Adipose tissue (tissue), 3 donors: ENCODE measurements around the gene SLC11A1. TPM values are rescaled to one million over a fixed set of nuclear protein-coding genes. Genes with fewer than 3 reads are reported as not detected.

Experiments used
- H3K27ac ChIP-seq: one replicate; pipeline ENCODE4 v1.5.1; 2013; ENCODE audit warnings: low read depth, low read length
- whole genome bisulfite sequencing, 3 donors: extraction: QIAGEN DNeasy Blood & Tissue Kit; methylation state at CpG; one replicate each; pipeline ENCODE4 v1.1.7; 2013; 5-methylcytosine and 5-hydroxymethylcytosine counted together
- polyA plus RNA-seq, 3 donors: library from polyadenylated mRNA; stranded (reverse); fragments of 200-250 nt; gene quantifications; one replicate each; pipeline ENCODE4 v1.2.3, GENCODE V29; 2013
- donor health status: healthy with polysubstance abuse.
- donor health status: Bipolar disorder and iron deficiency.
- donor health status: healthy.

SLC11A1 gene
- 10 to 100 TPM in 1 of 3 donors, 1 to 10 TPM in 2; 5.6 to 59.0 (median 7.0) TPM for polyA plus RNA-seq

DNA sequence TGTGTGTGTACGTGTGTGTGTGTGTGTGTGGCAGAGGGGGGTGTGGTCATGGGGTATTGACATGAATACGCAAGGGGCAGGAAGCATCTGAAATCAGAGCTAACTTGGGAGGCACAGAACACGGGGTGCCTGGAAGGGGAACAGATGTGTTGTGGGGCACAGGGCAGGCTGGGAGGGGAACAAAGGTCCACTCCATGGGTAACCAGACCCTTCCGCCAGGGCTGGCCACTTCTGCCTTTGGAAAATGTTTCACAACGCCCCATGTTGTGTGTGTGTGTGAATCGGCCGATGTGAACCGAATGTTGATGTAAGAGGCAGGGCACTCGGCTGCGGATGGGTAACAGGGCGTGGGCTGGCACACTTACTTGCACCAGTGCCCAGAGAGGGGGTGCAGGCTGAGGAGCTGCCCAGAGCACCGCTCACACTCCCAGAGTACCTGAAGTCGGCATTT is at the start of gene SLC11A1:
Gene SLC11A1 (plus strand): TSS at position 358 of the 451 bp plus-strand sequence. CDS start 96 bp downstream, outside the sequence.
- H3K27ac ChIP-seq, result no peak within 1 kb of the TSS
- 44 to 84% (median 63%) methylated on average over 13 of the region's 13 CpGs for WGBS, 3 donors

DNA sequence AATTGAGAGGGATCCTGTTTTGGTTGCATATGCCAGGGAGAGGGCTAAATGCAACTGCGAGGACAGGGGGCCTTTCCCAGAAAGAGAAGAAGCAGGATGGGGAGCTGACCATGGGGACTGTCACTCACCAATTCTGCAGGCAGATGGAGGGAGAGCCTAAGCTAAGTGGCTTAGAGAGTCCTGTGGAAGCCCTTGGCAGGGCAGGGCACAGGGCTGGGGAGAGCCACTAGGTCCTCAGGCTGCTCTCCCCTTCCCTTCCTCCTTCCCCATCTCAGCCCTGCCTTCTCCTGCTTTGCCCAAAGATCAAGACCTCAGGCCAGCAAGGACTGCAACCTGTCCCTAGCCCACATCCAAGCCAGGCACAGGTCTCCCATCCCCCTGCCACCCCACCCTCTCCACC is 49.8 kb upstream of the SLC11A1 start:
- no peak overlapping the region for H3K27ac ChIP-seq
- WGBS, 3 donors, result 59 to 100% (median 69%) methylated on average over 1 of the region's 1 CpG

GRCh38 chr2:218332920-218333645 is 49.0 kb upstream of the SLC11A1 start:
- WGBS, 3 donors, result 52 to 74% (median 55%) methylated on average over 16 of the region's 16 CpGs
- no peak overlapping the region for H3K27ac ChIP-seq

DNA sequence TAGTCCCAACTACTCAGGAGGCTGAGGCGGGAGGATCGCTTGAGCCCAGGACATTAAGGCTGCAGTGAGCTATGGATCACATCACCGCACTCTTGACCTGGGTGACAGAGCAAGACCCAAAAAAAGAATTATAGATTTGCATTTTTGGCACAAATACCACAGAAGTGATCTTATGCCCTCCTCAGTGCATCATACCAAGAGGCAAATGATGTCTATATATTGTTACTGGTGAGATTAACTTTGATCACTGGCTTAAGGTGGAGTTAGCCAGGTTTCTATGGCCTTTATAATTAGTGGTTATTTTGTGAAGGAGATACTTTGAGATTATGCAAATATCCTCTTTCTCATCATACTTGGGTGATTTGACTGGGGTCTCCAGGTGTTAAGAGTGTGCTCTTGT is 47.5 kb upstream of the SLC11A1 start:
- WGBS, 3 donors, result 99 to 100% (median 99%) methylated on average over 3 of the region's 3 CpGs
- no peak overlapping the region for H3K27ac ChIP-seq

- 92 to 95% (median 93%) methylated on average over 8 to 9 of the region's 9 CpGs for WGBS, 3 donors
- H3K27ac ChIP-seq, result no peak overlapping the region
Observed at GRCh38 chr2:218340656-218341055, 41.4 kb upstream of the SLC11A1 start.

DNA sequence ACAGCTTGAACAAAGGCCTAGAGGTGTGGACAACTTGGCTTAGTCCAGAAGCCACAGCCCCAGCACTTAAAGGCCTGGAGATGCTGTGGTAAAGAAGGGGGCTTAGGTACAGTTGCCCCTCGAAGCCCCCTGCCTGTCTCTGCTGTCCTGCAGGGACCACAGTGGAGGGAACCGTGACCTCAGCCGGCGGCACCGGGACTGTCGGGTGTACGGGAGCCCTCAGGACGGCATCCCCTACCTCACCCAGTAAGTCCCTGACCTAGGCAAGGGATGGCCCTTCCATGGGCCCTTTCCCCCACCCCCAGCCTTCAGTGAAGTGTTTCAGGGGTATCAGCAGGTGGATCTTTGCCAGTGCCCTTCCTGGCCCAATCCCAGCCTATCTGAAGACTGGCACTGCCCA is 40.7 kb upstream of the SLC11A1 start:
- no peak overlapping the region for H3K27ac ChIP-seq
- WGBS, 3 donors, result 93 to 94% (median 94%) methylated on average over 8 of the region's 8 CpGs

DNA sequence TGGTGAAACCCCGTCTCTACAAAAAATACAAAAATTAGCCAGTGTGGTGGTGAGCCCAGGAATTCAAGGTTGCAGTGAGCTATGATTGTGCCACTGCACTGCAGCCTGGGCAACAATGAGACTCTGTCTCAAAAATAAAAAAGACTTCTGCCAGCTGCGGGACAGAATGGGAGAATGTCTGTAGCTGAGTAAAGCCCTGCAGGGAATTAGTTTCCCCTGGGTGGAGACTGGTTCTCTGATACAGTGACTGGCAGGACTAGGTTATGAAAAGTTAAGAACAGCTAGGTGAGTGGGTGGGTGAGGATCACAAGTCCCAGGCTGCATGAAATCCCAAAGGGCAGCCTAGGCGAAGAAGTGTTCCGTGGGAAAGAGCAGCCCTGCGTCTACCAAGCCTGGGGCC is 39.2 kb upstream of the SLC11A1 start:
- WGBS, 3 donors, result 94 to 98% (median 95%) methylated on average over 5 of the region's 5 CpGs
- H3K27ac ChIP-seq, result no peak overlapping the region

GRCh38 chr2:218343591-218343990 is 38.5 kb upstream of the SLC11A1 start:
- 76 to 86% (median 83%) methylated on average over 3 of the region's 3 CpGs for WGBS, 3 donors
- H3K27ac ChIP-seq, result no peak overlapping the region

- WGBS, 3 donors, result 97 to 98% (median 98%) methylated on average over 12 of the region's 12 CpGs
Observed at GRCh38 chr2:218344090-218344754, 37.9 kb upstream of the SLC11A1 start.

DNA sequence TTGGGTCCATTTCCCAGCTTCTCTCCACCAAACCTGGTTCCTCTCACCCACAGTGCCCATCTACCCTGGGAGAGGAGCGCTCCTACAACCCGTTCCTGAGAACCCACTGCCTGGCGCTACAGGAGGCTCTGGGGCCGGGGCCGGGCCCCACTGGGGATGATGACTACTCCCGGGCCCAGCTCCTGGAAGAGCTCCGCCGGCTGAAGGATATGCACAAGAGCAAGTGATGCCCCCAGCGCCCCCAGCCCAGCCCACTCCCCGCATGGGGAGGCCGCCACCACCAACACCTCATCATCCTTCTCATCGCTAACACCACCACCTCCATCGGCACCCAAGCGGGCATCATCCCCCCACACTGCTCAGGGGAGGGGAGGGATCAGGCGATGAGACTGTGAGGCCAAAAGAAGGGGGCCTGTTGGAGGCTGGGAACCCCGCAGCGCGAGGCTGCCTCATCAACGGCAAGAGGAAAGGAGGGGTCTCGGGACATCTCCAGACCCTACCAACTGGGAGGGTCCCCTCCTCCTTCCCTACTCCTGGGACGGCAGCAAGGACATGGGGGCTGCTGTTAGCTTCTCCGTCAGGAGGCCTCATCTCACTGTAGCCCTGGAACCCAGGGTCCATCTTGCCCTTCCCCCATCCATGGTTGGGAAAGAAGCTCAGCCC is 37.2 kb upstream of the SLC11A1 start:
- no peak overlapping the region for H3K27ac ChIP-seq
- WGBS, 3 donors, result 95 to 97% (median 96%) methylated on average over 21 to 22 of the region's 22 CpGs

More at GRCh38 chr2:218344090-218344754, 37.9 kb upstream of the SLC11A1 start:
- no peak overlapping the region for H3K27ac ChIP-seq

- WGBS, 3 donors, result 80 to 87% (median 85%) methylated on average over 12 of the region's 12 CpGs
- no peak overlapping the region for H3K27ac ChIP-seq
Observed at GRCh38 chr2:218345491-218346236, 36.4 kb upstream of the SLC11A1 start.

GRCh38 chr2:218347172-218347571 is 34.9 kb upstream of the SLC11A1 start:
- WGBS, 3 donors, result 39 to 91% (median 85%) methylated on average over 5 of the region's 5 CpGs
- H3K27ac ChIP-seq, result no peak overlapping the region

DNA sequence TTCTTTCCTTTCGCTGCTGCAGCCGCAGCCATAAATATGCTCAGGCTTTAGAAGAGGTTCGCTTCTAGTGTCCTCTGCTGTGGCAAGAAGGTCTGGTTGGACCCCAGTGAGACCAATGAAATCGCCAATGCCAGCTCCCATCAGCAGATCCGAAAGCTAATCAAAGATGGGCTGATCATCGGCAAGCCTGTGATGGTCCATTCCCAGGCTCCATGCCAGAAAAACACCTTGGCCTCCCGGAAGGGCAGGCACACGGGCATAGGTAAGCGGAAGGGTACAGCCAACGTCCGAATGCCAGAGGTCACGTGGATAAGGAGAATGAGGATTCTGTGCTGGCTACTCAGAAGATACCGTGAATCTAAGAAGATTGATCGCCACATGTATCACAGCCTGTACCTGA is 28.0 kb upstream of the SLC11A1 start:
- no peak overlapping the region for H3K27ac ChIP-seq
- 87 to 93% (median 88%) methylated on average over 14 of the region's 14 CpGs for WGBS, 3 donors

- WGBS, 3 donors, result 76 to 82% (median 77%) methylated on average over 20 of the region's 20 CpGs
- no peak overlapping the region for H3K27ac ChIP-seq
Observed at GRCh38 chr2:218354850-218355443, 27.1 kb upstream of the SLC11A1 start.

GRCh38 chr2:218357236-218358177 is 24.6 kb upstream of the SLC11A1 start:
- H3K27ac ChIP-seq, result no peak overlapping the region

GRCh38 chr2:218360453-218360852 is 21.6 kb upstream of the SLC11A1 start:
- WGBS, 3 donors, result 62 to 91% (median 77%) methylated on average over 4 of the region's 4 CpGs
- no peak overlapping the region for H3K27ac ChIP-seq

More at GRCh38 chr2:218357236-218358177, 24.6 kb upstream of the SLC11A1 start:
- 63 to 73% (median 63%) methylated on average over 17 of the region's 17 CpGs for WGBS, 3 donors

GRCh38 chr2:218362606-218363005 is 19.5 kb upstream of the SLC11A1 start:
- 88 to 90% (median 90%) methylated on average over 8 of the region's 8 CpGs for WGBS, 3 donors

More at GRCh38 chr2:218362606-218363005, 19.5 kb upstream of the SLC11A1 start:
- H3K27ac ChIP-seq, result no peak overlapping the region
